ENCODE results near the gene ATP8B2.

DNA sequence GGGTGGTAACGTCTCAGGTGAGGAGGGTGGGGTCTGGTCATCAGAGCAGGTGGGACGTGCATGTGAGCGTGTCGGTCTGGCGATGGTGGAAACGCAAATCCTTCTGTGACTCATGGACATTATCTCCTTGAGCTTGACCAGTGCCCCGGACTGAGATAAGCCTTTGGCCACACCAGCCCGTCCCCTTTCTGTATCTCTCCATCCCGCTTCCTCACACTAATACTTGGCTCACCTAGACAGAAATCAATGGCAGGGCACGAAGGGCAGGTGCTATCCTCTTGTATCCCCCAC, 12.3 kb upstream of the ATP8B2 start:
- TF ChIP-seq, protein P1, sequence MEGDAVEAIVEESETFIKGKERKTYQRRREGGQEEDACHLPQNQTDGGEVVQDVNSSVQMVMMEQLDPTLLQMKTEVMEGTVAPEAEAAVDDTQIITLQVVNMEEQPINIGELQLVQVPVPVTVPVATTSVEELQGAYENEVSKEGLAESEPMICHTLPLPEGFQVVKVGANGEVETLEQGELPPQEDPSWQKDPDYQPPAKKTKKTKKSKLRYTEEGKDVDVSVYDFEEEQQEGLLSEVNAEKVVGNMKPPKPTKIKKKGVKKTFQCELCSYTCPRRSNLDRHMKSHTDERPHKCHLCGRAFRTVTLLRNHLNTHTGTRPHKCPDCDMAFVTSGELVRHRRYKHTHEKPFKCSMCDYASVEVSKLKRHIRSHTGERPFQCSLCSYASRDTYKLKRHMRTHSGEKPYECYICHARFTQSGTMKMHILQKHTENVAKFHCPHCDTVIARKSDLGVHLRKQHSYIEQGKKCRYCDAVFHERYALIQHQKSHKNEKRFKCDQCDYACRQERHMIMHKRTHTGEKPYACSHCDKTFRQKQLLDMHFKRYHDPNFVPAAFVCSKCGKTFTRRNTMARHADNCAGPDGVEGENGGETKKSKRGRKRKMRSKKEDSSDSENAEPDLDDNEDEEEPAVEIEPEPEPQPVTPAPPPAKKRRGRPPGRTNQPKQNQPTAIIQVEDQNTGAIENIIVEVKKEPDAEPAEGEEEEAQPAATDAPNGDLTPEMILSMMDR (IDR thresholded peaks at IDR 0.05) = no peak
- no peak for TF ChIP-seq EP300 (IDR thresholded peaks at IDR 0.05; ENCODE audit: borderline replicate concordance in 1 of 2, low read depth in 1 of 2, low read length in 1 of 2)
- no peak for TF ChIP-seq RXRA (IDR thresholded peaks at IDR 0.05; ENCODE audit: borderline replicate concordance, low read depth)
- no peak for TF ChIP-seq SIN3A (IDR thresholded peaks at IDR 0.05; ENCODE audit: borderline replicate concordance, low read depth, low read length)
- no peak for TF ChIP-seq MXI1 (IDR thresholded peaks at IDR 0.05; ENCODE audit: low read depth, low read length)
